Stimulated activated effector memory CD8-positive, alpha-beta T cell treated with anti-CD3 and anti-CD28 coated beads, Interleukin-12 subunit alpha, Interleukin-12 subunit beta, amount 100 ng/mL, for 72 hours (primary cell): ENCODE data around the gene CAP2.
A peak's percentile ranks its signal among the peaks of the same experiment; 100 is the strongest.
"Not testable (repeated sequence)": the region's sequence is repeated elsewhere in the genome, so short reads cannot be mapped to it uniquely, and the experiment has no call there.

Source experiments
- ATAC-seq: fragments of 150-1000 bp; cut with Tn5 transposase; 2 replicates; pipeline ENCODE4 v1.10.0; 2021
- DNase-seq, 2 donors: peaks; one replicate each; pipeline ENCODE4 v3.0.0; 2021 to 2022; ENCODE audit warnings: low spot score in 2 of 2
- H3K27ac Mint-ChIP-seq: one replicate; pipeline ENCODE4 v1.8.0; 2022; ENCODE audit warnings: mild to moderate bottlenecking, mixed read lengths
- H3K36me3 Mint-ChIP-seq: one replicate; pipeline ENCODE4 v1.8.0; 2022; ENCODE audit warnings: mild to moderate bottlenecking, mixed read lengths
- H3K4me1 Mint-ChIP-seq: one replicate; pipeline ENCODE4 v1.8.0; 2022; ENCODE audit warnings: mixed read lengths
- H3K4me3 Mint-ChIP-seq: one replicate; pipeline ENCODE4 v1.8.0; 2022; ENCODE audit warnings: mild to moderate bottlenecking, mixed read lengths
- H3K9me3 Mint-ChIP-seq: one replicate; pipeline ENCODE4 v1.8.0; 2022; ENCODE audit warnings: mixed read lengths

Gene CAP2

DNA sequence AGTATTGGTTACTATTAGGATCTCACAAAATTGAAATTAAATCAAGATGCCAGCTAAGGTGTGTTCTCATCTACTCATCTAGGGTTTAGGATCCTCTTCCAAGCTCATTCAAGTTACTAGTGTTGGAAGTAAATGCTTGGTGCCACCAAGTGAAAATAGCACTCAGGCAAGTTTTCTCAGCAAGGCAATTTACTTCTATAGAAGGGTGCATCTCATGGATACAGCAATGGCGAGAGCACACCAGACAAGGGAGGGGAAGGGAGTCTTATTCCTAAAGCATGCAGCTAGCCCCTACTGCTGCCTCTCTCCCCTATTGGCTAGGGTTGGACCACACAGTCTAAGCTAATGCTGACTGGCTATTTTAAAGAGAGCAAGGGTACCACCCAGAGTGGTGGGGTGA, 183.7 kb downstream of the CAP2 start:
- H3K36me3 Mint-ChIP-seq: no peaks in the 10 kb centered on the region
- DNase-seq: no peak
- peaks cover 7% of the 10 kb centered on the region for H3K9me3 Mint-ChIP-seq
- H3K4me3 Mint-ChIP-seq: no peak overlapping the region
- ATAC-seq: no peak
- H3K4me1 Mint-ChIP-seq: no peaks in the 10 kb centered on the region
- H3K27ac Mint-ChIP-seq: no peak overlapping the region

DNA sequence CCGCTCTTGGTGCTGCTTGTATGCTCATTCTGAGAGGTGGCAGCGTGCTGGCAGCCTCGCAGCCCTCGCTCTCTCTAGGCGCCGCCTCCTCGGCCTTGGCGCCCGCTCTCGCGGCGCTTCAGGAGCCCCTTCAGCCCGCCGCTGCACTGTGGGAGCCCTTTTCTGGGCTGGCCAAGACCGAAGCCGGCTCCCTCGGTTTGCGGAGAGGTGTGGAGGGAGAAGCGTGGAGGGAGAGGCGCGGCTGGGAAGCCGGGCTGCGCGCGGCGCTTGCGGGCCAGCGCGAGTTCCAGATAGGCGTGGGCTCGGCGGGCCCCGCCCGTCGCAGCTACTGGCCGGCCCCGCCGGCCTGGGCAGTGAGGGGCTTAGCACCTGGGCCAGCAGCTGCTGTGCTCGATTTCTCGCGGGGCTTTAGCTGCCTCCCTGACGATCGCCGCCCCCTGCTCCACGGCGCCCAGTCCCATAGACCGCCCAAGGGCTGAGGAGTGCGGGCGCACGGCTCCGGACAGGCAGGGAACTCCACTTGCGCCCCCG, 187.2 kb downstream of the CAP2 start:
- Mint-ChIP-seq H3K4me1 (peaks cover 9% of the 10 kb centered on the region), H3K36me3 (no peaks in the 10 kb centered on the region), H3K4me3 (peak overlapping the region; percentile 65), H3K27ac (no peak overlapping the region), H3K9me3 (peaks cover 7% of the 10 kb centered on the region)
- DNase-seq (peak in 1 of 2 donors; percentile 61), ATAC-seq (peak; percentile 91)

DNA sequence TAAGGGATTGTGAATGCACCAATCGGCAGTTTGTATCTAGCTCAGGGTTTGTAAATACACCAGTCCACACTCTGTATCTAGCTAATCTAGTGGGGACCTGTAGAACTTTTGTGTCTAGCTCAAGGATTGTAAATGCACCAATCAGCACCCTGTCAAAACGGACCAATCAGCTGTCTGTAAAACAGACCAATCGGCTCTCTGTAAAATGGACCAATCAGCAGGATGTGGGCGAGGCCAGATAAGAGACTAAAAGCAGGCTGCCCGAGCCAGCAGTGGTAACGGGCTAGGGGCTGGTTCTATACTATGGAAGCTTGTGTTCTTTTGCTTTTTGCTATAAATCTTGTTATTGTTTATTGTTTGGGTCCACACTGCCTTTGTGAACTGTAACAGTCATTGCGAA, 187.9 kb downstream of the CAP2 start:
- not testable (repeated sequence) for H3K27ac Mint-ChIP-seq

DNA sequence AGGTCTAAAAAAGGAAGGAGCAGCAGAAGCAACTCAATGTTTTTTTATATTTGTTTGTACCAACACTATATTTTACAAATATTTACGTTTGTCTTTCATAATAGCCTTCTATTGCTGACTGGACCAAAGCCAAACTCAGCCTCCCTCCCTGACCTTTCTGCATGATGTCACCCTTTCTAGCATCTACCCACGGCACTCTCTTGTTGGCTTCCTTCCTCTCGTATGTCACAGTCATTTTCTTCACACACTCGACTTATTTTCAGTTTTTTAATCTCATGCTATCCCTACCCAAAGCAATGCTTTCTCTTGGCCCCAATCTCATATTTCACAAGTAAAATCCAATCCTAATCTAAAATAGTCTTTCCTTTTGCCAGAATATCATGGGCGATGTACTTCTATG, 190.4 kb downstream of the CAP2 start:
- Mint-ChIP-seq H3K9me3 (no peaks in the 10 kb centered on the region), H3K4me3 (no peak overlapping the region), H3K4me1 (peaks cover 9% of the 10 kb centered on the region), H3K36me3 (no peaks in the 10 kb centered on the region), H3K27ac (no peak overlapping the region)
- DNase-seq (no peak), ATAC-seq (peak; percentile 53)

More for the DNA sequence above, 187.9 kb downstream of the CAP2 start:
- not testable (repeated sequence) for ATAC-seq, H3K36me3 Mint-ChIP-seq, H3K9me3 Mint-ChIP-seq, DNase-seq, H3K4me1 Mint-ChIP-seq
- H3K4me3 Mint-ChIP-seq: peak overlapping the region; percentile 65

DNA sequence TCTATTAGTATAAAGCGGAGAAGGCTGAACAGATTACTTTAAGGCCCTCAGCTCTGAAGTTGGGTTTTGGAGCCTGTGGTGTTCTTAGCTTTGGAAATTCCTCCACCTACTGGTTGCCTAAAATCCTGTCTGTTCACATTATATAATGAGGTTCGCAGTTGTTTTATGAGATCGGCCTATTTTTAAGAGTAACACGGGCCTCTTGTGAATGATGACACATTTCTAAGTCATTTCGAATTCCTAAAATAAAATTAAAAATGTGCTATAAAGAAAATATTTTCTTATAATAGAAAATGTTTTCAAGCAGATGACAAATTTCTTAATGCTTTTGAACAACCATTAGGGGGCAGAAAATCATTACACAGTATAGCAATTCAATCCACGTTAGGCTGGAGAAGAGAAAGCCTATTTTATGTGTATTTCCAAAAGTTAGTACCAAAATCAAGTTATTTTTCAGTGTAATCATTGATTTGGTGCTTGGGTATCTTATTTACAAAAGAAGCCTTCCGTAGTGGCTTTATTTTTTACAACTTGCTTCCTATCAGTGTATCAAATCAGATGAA, 190.9 kb downstream of the CAP2 start:
- DNase-seq (no peak), ATAC-seq (peak; percentile 45)
- H3K4me3 Mint-ChIP-seq: no peak overlapping the region
- H3K9me3 Mint-ChIP-seq: no peaks in the 10 kb centered on the region
- no peak overlapping the region for H3K27ac Mint-ChIP-seq
- H3K4me1 Mint-ChIP-seq: peaks cover 9% of the 10 kb centered on the region
- no peaks in the 10 kb centered on the region for H3K36me3 Mint-ChIP-seq

DNA sequence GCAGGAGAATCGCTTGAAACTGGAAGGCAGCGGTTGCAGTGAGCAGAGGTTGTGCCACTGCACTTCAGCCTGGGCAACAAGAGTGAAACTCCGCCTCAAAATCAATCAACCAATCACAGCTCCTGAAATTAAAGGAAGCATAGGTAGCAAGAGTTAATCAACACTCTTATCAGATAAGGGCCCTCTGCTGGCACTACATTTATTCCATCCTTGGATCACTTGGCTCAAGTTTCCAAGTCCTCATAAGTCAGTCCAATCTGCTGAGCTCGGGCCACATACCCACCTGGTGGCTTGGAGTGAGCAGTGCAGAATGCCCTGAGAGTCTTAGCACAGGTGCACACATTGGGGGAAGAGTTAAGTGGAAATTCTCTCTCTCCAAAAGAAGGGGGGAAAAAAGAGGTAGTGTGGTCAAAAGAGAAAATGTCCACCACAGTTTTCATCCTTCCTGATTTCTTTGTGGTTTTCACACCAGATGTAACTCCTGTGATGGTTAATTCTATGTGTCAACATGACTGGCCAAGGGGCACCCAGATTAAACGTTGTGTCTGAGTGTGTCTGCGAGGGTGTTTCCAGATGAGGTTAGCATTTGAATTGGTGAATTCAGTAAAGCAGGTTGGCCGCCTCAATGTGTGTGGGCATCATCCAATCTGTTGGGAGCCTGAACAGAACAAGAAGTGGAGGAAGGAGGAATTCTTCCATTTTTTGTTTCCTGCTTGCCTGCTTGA, 192.5 kb downstream of the CAP2 start:
- Mint-ChIP-seq H3K36me3 (no peaks in the 10 kb centered on the region), H3K27ac (no peak overlapping the region), H3K9me3 (no peaks in the 10 kb centered on the region), H3K4me1 (peaks cover 9% of the 10 kb centered on the region), H3K4me3 (no peak overlapping the region)
- DNase-seq (no peak), ATAC-seq (peak; percentile 54)

DNA sequence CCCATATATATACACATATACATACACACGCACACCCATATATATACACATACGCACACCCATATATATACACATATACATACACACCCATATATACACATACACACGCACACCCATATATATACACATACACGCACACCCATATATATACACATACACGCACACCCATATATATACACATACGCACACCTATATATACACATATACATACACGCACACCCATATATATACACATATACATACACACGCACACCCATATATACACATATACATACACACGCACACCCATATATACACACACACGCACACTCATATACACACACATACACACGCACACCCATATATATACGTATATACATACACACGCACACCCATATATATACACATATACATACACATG, 193.2 kb downstream of the CAP2 start:
- DNase-seq, H3K4me3 Mint-ChIP-seq, H3K36me3 Mint-ChIP-seq, H3K9me3 Mint-ChIP-seq, H3K4me1 Mint-ChIP-seq, ATAC-seq, H3K27ac Mint-ChIP-seq: not testable (repeated sequence)

DNA sequence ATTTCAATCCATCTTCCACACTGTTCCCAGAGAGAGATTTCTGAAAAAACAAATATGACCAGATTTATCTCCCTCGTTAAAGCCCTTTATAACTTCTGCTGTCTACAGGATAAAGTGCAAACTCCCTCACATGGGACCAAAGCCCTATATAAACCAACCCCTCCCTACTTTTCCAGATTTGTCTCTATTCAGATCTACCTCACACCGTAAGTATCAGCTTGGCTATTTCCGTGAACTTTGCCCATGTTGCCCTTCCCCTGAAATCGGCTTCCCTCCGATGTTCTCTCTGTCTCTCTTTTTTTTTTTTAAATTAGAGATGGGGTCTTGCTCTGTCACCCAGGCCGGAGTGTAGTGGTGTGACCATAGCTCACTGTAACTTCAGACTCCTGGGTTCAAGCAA, 194.6 kb downstream of the CAP2 start:
- Mint-ChIP-seq H3K4me1 (peaks cover 9% of the 10 kb centered on the region), H3K27ac (no peak overlapping the region), H3K4me3 (no peak overlapping the region), H3K36me3 (no peaks in the 10 kb centered on the region), H3K9me3 (no peaks in the 10 kb centered on the region)
- ATAC-seq: no peak
- no peak for DNase-seq

DNA sequence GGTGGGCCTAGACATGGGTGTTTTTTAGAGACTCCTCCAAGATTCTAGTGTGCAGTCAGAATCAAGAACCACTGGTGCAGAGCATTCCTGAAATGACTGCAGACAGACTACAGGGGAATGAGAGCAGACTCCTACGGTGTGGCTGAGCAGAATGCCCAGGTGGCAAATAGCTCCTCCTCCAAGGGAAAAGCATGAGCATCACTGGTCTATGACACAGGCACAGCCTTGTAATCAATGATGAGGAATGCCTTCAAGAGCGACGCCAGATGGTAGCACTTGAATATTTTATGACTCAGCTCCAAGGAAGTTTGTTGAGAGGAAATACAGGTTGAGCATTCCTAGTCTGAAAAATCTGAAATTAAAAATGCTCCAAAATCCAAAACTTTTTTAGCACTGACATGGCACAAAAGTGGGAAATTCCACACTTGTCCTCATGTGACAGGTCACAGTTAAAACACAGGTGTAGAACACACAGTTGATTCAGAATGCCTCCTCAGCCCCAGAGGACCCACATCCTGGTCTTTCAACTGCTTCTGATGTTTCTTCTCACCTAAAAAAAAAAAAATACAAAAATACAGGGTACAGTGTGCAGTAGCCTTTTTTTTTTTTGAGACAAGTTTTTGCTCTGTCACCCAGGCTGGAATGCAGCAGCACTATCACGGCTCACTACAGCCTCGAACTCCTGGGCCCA, 196.2 kb downstream of the CAP2 start:
- H3K27ac Mint-ChIP-seq: no peak overlapping the region

DNA sequence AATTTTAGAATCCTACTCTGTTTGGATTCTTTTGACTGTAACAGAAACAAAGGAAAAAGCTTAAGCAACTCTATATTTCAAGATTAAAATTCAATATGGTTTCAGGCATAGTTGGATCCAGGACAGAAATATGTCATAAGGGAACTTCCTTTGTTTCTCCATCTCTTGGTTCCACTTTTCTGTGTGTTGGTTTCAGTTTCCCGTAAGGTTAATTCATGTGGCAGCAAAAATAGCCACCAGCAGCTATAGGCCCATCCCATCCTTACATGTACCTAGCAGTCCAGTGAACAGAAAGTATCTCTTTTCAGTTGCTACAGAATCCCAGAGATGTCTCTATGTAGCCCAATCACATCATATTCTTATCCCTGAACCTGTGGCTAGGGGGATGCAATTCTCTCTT, 197.9 kb downstream of the CAP2 start:
- DNase-seq: no peak
- no peaks in the 10 kb centered on the region for H3K36me3 Mint-ChIP-seq
- no peaks in the 10 kb centered on the region for H3K4me1 Mint-ChIP-seq
- no peak for ATAC-seq
- no peak overlapping the region for H3K4me3 Mint-ChIP-seq
- H3K9me3 Mint-ChIP-seq: no peaks in the 10 kb centered on the region
- H3K27ac Mint-ChIP-seq: no peak overlapping the region

More for the DNA sequence above, 196.2 kb downstream of the CAP2 start:
- Mint-ChIP-seq H3K4me1 (no peaks in the 10 kb centered on the region), H3K36me3 (no peaks in the 10 kb centered on the region), H3K4me3 (no peak overlapping the region), H3K9me3 (no peaks in the 10 kb centered on the region)
- DNase-seq (no peak), ATAC-seq (peak; percentile 62)

DNA sequence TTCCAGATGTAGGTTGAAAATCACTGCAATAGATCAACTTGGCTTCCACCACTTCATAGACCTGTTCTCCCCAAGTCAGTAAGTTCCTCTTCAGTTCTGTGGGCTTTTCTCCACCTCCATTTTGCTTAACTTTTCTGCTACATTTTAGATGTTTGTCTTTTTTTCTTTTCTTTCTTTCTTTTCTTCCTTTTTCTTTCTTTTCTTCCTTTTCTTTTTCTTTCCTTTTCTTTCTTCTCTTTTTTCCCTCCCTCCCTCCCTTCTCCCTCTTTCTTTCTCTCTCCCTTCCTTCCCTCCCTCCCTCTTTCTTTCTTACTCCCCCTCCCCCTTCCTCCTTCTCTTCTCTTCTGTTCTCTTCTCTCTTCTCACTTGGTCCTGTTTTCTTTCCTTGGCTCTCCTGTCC, 199.9 kb downstream of the CAP2 start:
- Mint-ChIP-seq H3K4me1 (no peaks in the 10 kb centered on the region), H3K36me3 (no peaks in the 10 kb centered on the region), H3K27ac (no peak overlapping the region), H3K4me3 (no peak overlapping the region), H3K9me3 (no peaks in the 10 kb centered on the region)
- ATAC-seq (no peak), DNase-seq (no peak)

DNA sequence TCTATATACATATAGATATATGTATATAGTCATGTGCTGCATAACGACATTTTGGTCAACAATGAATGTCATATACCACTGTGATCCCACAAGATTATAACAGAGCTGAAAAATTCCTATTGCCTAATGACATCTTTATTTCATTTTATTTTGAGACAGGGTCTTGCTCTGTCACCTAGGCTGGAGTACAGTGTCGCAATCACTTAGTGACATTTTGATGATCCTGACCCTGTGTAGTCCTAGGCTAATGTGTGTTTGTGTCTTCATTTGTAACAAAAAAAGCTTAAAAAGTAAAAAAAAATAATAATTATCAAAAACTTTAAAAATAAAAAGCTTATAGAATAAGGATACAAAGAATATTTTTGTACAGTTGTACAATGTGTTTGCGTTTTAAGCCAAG, 202.7 kb downstream of the CAP2 start:
- peaks cover 10% of the 10 kb centered on the region for H3K36me3 Mint-ChIP-seq

DNA sequence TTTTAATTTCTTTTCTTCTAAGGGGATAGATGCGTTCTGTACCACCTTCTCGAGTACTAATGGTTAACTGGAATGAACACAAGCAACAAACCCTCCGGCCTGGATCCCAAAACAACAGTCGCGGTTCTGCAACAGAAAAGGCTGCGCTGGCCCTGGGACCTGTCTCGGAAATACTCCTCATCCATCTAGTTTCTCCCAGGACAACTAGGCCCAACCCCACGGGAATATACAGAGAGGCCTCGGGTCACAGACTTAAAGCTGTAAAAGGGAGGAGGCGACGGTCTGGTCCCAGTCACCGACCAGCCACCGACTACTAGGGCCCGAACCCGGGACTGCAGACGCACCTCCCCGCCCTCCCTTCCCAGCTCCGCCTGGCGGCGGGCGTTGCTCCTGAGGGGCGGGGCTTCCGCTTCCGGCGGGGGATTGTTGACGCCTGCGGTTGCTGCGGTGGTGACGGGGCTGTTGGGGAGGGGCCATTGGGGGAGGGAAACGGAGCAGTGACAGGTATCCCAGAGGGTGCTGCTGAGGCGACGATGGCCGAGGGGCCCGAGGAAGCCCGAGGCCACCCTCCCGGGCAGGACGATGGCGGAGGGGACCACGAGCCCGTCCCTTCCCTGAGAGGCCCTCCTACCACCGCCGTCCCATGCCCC, 206.6 kb downstream of the CAP2 start, which contains the start of gene FAM8A1:
FAM8A1 (plus strand) TSS at position 426 of the 650 bp plus-strand sequence; CDS start at position 534, 108 bp downstream.
- ATAC-seq (peak; percentile 90), DNase-seq (peak; percentile 89 to 97)
- H3K4me3 Mint-ChIP-seq: peak within 1 kb of the TSS; percentile 79
- no peaks in the 10 kb centered on the region for H3K9me3 Mint-ChIP-seq
- peak within 1 kb of the TSS; percentile 85 for H3K27ac Mint-ChIP-seq
- peaks cover 32% of the 10 kb centered on the region for H3K4me1 Mint-ChIP-seq
- peaks cover 32% of the 10 kb centered on the region for H3K36me3 Mint-ChIP-seq

More for the DNA sequence above, 202.7 kb downstream of the CAP2 start:
- Mint-ChIP-seq H3K27ac (no peak overlapping the region), H3K4me1 (peaks cover 6% of the 10 kb centered on the region), H3K4me3 (no peak overlapping the region), H3K9me3 (no peaks in the 10 kb centered on the region)
- DNase-seq (no peak), ATAC-seq (no peak)

DNA sequence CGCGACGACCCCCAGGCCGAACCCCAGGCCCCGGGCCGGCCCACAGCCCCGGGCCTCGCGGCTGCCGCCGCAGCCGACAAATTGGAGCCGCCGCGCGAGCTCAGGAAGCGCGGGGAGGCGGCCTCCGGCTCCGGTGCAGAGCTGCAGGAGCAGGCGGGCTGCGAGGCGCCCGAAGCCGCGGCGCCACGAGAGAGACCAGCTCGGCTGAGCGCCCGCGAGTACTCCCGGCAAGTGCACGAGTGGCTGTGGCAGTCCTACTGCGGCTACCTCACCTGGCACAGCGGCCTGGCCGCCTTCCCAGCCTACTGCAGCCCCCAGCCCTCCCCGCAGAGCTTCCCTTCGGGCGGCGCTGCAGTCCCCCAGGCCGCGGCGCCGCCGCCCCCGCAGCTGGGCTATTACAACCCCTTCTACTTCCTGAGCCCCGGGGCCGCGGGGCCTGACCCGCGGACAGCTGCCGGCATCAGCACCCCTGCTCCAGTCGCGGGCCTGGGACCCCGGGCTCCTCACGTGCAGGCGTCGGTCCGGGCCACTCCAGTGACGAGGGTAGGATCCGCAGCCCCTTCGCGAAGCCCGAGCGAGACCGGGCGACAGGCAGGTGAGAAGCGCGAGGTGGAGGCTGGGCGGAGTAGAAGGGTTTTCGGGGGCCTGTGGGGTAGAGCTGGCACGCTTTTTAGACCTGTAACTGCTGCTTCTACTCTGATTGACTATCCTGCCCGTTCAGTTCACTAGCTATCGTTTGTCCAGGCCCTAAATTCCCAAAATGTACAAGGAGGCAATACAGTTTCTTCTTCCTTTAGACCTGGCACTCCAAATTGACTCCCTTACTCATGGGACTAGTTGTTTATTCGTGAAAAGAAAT, 207.4 kb downstream of the CAP2 start:
- peaks cover 32% of the 10 kb centered on the region for H3K4me1 Mint-ChIP-seq
- H3K4me3 Mint-ChIP-seq: peak overlapping the region; percentile 79
- peak overlapping the region; percentile 85 for H3K27ac Mint-ChIP-seq
- DNase-seq: peak; percentile 45 to 82
- no peaks in the 10 kb centered on the region for H3K9me3 Mint-ChIP-seq
- H3K36me3 Mint-ChIP-seq: peaks cover 40% of the 10 kb centered on the region
- peak; percentile 75 for ATAC-seq
